Left ventricle myocardium superior (tissue), 1 donor: ENCODE data around the gene KCNQ1. TPM values are rescaled to one million over a fixed set of nuclear protein-coding genes. Genes with fewer than 3 reads are reported as not detected.

Source experiments
- ATAC-seq: fragments of 200-7000 bp; cut with Tn5 transposase; one replicate; pipeline ENCODE4 v1.9.1; 2020; ENCODE audit warnings: mild to moderate bottlenecking, moderate library complexity
- DNase-seq: peaks from one replicate; pipeline ENCODE4 v3.0.0-alpha.2; 2020
- intact Hi-C: fragments of 100-400 bp; cut with micrococcal nuclease; formaldehyde crosslinking; loops from one replicate; pipeline ENCODE4 v1.11.0; 2022
- total RNA-seq: library from RNA; stranded (reverse); fragmentation: NEBNext Ultra II Directional; extraction: Animal tissue kit (Norgen Biotek cat#: 25700); gene quantifications from one replicate; pipeline ENCODE4 v1.2.1, GENCODE V29; 2021
- donor health status: DM: no; HTN: yes; CAD: no; lungs with severe emphysema.

The KCNQ1 gene
- total RNA-seq, 1 donor from 2014 or later, result 49.7 TPM

DNA sequence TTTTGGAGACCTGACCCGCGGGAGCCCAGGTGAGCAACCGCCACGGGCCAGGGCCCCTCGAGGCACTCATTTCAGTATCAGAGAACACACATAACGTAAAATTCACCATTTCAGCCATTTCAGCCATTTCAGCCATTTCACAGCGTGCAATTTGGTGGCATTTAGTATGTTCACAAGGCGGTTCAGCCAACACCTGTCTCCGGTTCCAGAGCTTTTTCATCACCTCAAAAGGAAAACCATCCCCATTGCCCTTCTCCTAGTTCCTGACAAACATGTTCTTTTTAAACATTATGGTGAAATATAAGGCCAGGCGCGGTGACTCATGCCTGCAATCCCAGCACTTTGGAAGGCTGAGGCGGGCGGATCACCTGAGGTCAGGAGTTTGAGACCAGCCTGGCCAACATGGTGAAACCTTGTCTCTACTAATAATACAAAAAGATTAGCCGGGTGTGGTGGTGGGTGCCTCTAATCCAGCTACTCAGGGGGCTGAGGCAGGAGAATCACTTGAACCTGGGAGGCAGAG lies 119.3 kb downstream of the KCNQ1 start:
- intact Hi-C loops, result no loop called here
- DNase-seq, result peak; percentile 13

GRCh38 chr11:2564588-2565425 lies 120.0 kb downstream of the KCNQ1 start:
- DNase-seq, result peak; percentile 18
- intact Hi-C loops, result no loop called here
- no peak for ATAC-seq

More for the DNA sequence above, 119.3 kb downstream of the KCNQ1 start:
- no peak for ATAC-seq

GRCh38 chr11:2565447-2566222 lies 120.8 kb downstream of the KCNQ1 start:
- intact Hi-C loops, result no loop called here
- ATAC-seq (no peak), DNase-seq (peak; percentile 15)

- DNase-seq (peak; percentile 15), ATAC-seq (no peak)
- intact Hi-C loops, result no loop called here
Measured at GRCh38 chr11:2566223-2567025, 121.6 kb downstream of the KCNQ1 start.

- ATAC-seq, result no peak
- intact Hi-C loops, result no loop called here
- peak; percentile 17 for DNase-seq
Measured at GRCh38 chr11:2567026-2567671, 122.3 kb downstream of the KCNQ1 start.

DNA sequence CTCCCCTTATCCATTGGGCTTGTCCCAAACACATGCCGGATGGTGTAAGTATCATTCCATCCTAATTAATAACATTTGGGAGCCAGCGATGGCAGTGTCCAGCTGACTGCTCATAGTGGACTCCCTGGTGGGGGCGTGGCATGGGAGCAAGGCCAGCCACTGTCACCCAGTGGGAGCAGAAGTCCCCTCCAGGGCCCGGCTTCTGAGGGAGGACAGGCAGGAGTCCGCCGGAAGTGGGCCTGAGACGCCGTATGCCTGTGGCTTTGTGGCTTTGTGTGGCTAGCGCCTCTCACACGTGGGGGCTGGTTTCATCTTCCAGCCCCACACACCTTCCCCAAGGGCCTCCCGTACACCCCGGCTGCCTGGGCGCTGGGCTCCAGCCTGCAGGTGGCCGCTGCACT lies 124.5 kb downstream of the KCNQ1 start:
- DNase-seq (peak; percentile 20), ATAC-seq (no peak)
- intact Hi-C loops, result no loop called here

GRCh38 chr11:2569731-2570210 lies 125.0 kb downstream of the KCNQ1 start:
- ATAC-seq (no peak), DNase-seq (peak; percentile 23)
- intact Hi-C loops, result no loop called here

GRCh38 chr11:2570211-2570811 lies 125.5 kb downstream of the KCNQ1 start:
- intact Hi-C loops, result no loop called here
- DNase-seq, result peak; percentile 16
- ATAC-seq, result no peak

DNA sequence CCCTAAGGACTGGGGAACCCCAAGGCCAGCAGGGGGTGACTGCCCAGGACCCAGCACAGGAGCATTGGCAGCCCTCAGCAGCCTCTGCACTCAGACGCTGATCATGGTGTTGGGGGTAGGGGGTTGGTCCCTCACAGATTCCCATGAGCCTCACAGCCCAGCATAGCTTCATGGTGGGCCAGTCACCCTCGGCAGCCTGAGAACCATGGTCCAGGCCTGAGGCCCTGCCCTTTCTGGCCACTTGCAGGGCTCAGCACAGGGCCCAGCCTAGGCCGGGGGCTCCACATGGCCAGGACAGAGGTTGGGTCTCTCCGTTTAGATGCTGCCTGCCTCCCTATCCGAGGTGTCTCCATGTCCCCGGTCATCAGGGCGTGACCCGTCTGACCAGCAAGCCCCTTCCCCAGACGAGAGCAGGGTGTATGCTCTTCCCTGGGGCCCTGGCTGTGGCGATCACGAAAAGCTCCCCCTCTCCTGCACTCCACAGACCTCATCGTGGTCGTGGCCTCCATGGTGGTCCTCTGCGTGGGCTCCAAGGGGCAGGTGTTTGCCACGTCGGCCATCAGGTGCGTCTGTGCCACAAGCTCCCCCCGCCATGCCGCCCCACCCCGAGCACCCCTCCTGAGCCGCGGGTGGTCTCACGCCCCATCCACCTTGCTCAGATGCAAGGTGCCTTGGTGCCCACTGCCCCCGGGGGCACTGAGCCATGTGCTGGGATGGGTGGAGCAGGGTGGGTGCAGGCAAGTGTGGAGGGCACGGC lies 126.2 kb downstream of the KCNQ1 start:
- DNase-seq (peak; percentile 17), ATAC-seq (no peak)
- intact Hi-C loops, result no loop called here

DNA sequence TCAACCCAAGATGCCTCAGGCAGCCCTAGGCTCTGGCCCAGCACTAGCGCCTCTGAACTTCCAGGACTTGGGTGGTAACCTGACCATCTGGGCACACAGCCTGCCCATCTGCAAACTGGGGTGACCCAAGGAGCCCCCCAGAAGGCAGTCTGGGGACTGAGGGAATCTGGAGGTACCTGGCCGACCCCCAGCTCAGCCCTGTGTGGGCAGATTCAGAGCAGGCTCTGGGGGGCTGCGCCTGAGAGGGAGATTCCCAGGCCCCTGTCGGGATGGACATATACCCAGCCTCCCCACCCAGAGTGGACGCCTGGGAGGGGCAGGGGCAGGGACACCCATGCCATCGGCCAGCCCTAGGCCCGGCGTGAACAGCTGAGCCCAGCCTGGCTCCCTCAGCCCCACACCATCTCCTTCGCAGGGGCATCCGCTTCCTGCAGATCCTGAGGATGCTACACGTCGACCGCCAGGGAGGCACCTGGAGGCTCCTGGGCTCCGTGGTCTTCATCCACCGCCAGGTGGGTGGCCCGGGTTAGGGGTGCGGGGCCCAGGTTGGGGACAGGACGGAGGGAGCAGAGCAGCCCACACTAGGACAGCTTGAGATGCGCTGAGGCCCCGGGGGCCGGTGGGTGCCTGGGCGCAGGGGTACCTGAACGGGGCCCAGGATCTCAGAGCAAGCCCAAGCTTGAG lies 126.9 kb downstream of the KCNQ1 start:
- peak; percentile 15 for DNase-seq
- intact Hi-C loops, result no loop called here
- ATAC-seq, result no peak

GRCh38 chr11:2572491-2573239 lies 127.9 kb downstream of the KCNQ1 start:
- ATAC-seq (no peak), DNase-seq (peak; percentile 20)

GRCh38 chr11:2573240-2574042 lies 128.6 kb downstream of the KCNQ1 start:
- ATAC-seq, result no peak
- intact Hi-C loops, result no loop called here
- peak; percentile 16 for DNase-seq

More at GRCh38 chr11:2572491-2573239, 127.9 kb downstream of the KCNQ1 start:
- intact Hi-C loops, result no loop called here

GRCh38 chr11:2574043-2574552 lies 129.3 kb downstream of the KCNQ1 start:
- ATAC-seq, result no peak
- DNase-seq, result peak; percentile 17
- intact Hi-C loops, result no loop called here

DNA sequence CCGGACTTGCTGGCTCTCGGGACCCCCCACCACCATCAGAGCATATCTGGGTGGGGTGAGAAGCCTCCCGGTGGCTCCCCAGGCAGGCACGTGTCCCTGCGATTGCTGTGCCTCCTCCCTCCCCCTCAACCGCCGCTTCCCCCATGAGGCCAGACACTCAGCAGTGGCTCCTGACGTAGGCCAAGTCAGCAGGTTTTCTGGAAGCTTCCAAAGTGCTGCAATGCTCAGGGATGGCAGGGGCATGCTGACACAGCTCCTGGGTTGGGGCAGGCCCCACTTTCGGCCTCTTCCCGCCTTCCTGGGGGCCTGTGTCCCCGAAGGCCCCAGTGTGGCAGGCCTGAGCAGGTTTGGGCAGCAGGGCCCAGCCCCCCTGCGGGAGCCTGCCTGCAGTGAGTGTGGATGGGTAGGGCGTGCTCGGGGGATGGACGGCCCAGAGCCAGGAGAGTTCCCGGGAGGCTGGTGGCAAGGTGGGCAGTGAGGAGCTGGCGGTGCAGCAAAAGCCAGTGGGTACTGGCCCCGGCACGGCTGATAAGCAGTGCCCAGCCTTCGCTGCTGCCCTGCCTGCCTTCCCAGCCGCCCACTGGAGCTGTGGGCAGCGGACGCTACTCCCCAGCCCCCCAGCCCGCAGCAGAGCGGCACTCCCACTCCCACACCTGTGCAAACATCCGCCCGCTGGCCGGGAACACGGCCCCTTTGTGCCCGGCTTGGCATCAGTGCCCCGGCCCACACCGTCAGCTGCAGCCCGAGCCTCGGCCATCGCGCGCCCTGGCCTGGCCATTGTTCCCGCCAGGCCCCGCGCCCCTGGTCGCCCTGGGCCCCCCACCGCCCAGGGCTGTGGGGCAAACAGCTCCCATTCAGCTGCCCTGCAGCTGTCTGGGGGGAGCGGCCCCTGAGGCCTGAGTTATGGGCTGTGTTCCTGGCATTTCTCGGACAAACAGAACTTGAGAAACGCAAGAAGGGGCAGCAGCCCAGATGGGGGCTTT lies 130.0 kb downstream of the KCNQ1 start:
- ATAC-seq (no peak), DNase-seq (peak; percentile 9)
- intact Hi-C loops, result no loop called here
